Measurements from ENCODE around the gene EPHB4.

EPHB4 gene

DNA sequence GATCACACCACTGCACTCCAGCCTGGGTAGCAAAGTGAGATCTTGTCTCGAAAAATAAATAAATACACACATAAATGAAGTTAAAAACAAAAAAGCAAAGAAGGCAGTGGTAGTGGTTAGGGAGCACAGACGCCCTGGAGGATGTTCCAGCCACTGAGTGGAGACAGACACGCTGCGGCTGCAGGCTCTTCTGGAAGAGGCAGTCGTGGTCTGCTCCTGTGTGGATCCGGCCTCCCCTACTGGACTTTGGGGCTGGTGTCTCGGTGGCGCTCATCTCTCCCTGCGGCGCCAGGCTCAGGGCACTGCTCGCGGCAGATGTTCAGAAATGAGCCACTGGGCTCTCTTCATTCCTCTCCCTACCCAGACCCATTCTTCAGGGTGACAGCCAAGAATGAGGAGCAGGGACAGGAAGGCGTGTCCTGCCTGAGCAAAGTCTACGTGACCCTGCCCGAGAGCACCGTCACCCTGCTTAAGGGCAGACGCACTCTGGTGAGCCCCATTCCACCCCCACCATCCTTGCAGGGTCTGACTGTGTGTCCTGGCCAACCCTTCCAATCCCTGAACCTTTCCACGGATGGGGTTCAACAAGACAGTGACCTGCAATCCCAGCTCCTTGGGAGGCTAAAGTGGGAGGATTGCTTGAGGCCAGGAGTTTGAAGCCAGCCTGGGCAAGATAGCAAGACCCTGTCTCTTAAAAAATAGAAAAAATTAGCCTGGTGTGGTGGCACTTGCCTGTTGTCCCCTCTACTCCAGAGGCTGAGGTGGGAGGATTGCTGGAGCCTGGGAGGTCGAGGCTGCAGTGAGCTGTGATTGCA, 67.8 kb downstream of the EPHB4 start:
- Histone ChIP-seq H3F3A (ENCODE audit: insufficient read depth, low read length) (no peaks in the 10 kb centered on the region), H3K27me3 (ENCODE audit: insufficient read depth, low read length) (no peaks in the 10 kb centered on the region), H3K4me1 (ENCODE audit: insufficient read depth, low read length, severe bottlenecking) (no peaks in the 10 kb centered on the region), H3K9me2 (ENCODE audit: low read depth, low read length) (no peaks in the 10 kb centered on the region), H2AFZ (ENCODE audit: low read length) (no peak overlapping the region), H3K79me2 (ENCODE audit: insufficient read depth, low read length) (no peaks in the 10 kb centered on the region), H3K4me2 (ENCODE audit: low read length) (no peak overlapping the region), H3K27ac (ENCODE audit: low read depth, low read length, poor library complexity, severe bottlenecking) (no peak overlapping the region), H3K9ac (ENCODE audit: low read length) (no peak overlapping the region), H3K36me3 (ENCODE audit: insufficient read depth, low read length) (no peaks in the 10 kb centered on the region), H3K4me3 (ENCODE audit: low read depth, low read length, poor library complexity, severe bottlenecking) (no peak overlapping the region), H4K20me1 (ENCODE audit: insufficient read depth, low read length) (no peaks in the 10 kb centered on the region), H3K9me3 (ENCODE audit: low read length) (no peaks in the 10 kb centered on the region)
- TF ChIP-seq CTCF (IDR thresholded peaks at IDR 0.05; ENCODE audit: low read length) (no peak), EZH2 (IDR thresholded peaks at IDR 0.05; ENCODE audit: borderline replicate concordance, low read length) (no peak)

GRCh38 chr7:100753750-100754149, 73.6 kb downstream of the EPHB4 start:
- Histone ChIP-seq H3K9me3 (ENCODE audit: low read length) (no peaks in the 10 kb centered on the region), H2AFZ (ENCODE audit: low read length) (no peak overlapping the region), H4K20me1 (ENCODE audit: insufficient read depth, low read length) (no peaks in the 10 kb centered on the region), H3K4me1 (ENCODE audit: insufficient read depth, low read length, severe bottlenecking) (no peaks in the 10 kb centered on the region), H3K4me2 (ENCODE audit: low read length) (no peak overlapping the region), H3K9ac (ENCODE audit: low read length) (no peak overlapping the region), H3K79me2 (ENCODE audit: insufficient read depth, low read length) (no peaks in the 10 kb centered on the region), H3F3A (ENCODE audit: insufficient read depth, low read length) (no peaks in the 10 kb centered on the region), H3K4me3 (ENCODE audit: low read depth, low read length, poor library complexity, severe bottlenecking) (no peak overlapping the region), H3K27me3 (ENCODE audit: insufficient read depth, low read length) (peaks cover 11% of the 10 kb centered on the region; the same call in 1 of the 2 replicates), H3K36me3 (ENCODE audit: insufficient read depth, low read length) (no peaks in the 10 kb centered on the region), H3K27ac (ENCODE audit: low read depth, low read length, poor library complexity, severe bottlenecking) (no peak overlapping the region), H3K9me2 (ENCODE audit: low read depth, low read length) (no peaks in the 10 kb centered on the region)
- TF ChIP-seq EZH2 (IDR thresholded peaks at IDR 0.05; ENCODE audit: borderline replicate concordance, low read length), result no peak
- no peak for TF ChIP-seq CTCF (IDR thresholded peaks at IDR 0.05; ENCODE audit: low read length)

- H3K4me1 ChIP-seq (ENCODE audit: insufficient read depth, low read length, severe bottlenecking), result no peaks in the 10 kb centered on the region
- H4K20me1 ChIP-seq (ENCODE audit: insufficient read depth, low read length), result no peaks in the 10 kb centered on the region
- no peak overlapping the region for H3K9ac ChIP-seq (ENCODE audit: low read length)
- no peaks in the 10 kb centered on the region for H3K9me2 ChIP-seq (ENCODE audit: low read depth, low read length)
- no peaks in the 10 kb centered on the region for H3K36me3 ChIP-seq (ENCODE audit: insufficient read depth, low read length)
- no peak overlapping the region for H3K27ac ChIP-seq (ENCODE audit: low read depth, low read length, poor library complexity, severe bottlenecking)
- H2AFZ ChIP-seq (ENCODE audit: low read length), result no peak overlapping the region
- TF ChIP-seq EZH2 (IDR thresholded peaks at IDR 0.05; ENCODE audit: borderline replicate concordance, low read length), result no peak
- TF ChIP-seq CTCF (IDR thresholded peaks at IDR 0.05; ENCODE audit: low read length), result no peak
- H3K9me3 ChIP-seq (ENCODE audit: low read length), result no peaks in the 10 kb centered on the region
- no peaks in the 10 kb centered on the region for H3F3A ChIP-seq (ENCODE audit: insufficient read depth, low read length)
- H3K4me2 ChIP-seq (ENCODE audit: low read length), result no peak overlapping the region
- no peak overlapping the region for H3K4me3 ChIP-seq (ENCODE audit: low read depth, low read length, poor library complexity, severe bottlenecking)
- no peaks in the 10 kb centered on the region for H3K79me2 ChIP-seq (ENCODE audit: insufficient read depth, low read length)
- H3K27me3 ChIP-seq (ENCODE audit: insufficient read depth, low read length), result peaks cover 11% of the 10 kb centered on the region; the same call in 1 of the 2 replicates
Observed at GRCh38 chr7:100752994-100753393, 74.3 kb downstream of the EPHB4 start.

Measured in OCI-LY1 (cell line).